Activated T-cell treated with anti-CD3 and anti-CD28 coated beads, Interleukin-2, amount 50 U/mL, for 72 hours (primary cell): ENCODE results near the gene RAPGEF5. TPM values are rescaled to one million over a fixed set of nuclear protein-coding genes. Genes with fewer than 3 reads are reported as not detected.

ENCODE experiments used
- ATAC-seq, 2 donors: fragments of 150-1000 bp; cut with Tn5 transposase; replicated peaks in 1 of 2; 2 replicates each; pipeline ENCODE4 v1.10.0; 2021; ENCODE audit warnings: moderate library complexity in 2 of 2, mild to moderate bottlenecking in 1 of 2
- DNase-seq, 2 donors: peaks; one replicate each; pipeline ENCODE4 v3.0.0; 2021 to 2022; ENCODE audit warnings: mixed read lengths in 1 of 2
- H3K27ac Mint-ChIP-seq: one replicate; pipeline ENCODE4 v1.8.0; 2022; ENCODE audit warnings: mild to moderate bottlenecking, moderate library complexity, mixed read lengths
- H3K27me3 Mint-ChIP-seq: one replicate; pipeline ENCODE4 v1.8.0; 2022; ENCODE audit warnings: low read depth, mixed read lengths
- H3K36me3 Mint-ChIP-seq, 2 donors: one replicate each; pipeline ENCODE4 v1.8.0; 2022; ENCODE audit warnings: mixed read lengths in 2 of 2, mild to moderate bottlenecking in 1 of 2; ENCODE audit not compliant: insufficient read depth in 2 of 2
- H3K4me1 Mint-ChIP-seq: one replicate; pipeline ENCODE4 v1.8.0; 2022; ENCODE audit warnings: low read depth, mixed read lengths
- H3K4me3 Mint-ChIP-seq, 2 donors: one replicate each; pipeline ENCODE4 v1.8.0; 2022; ENCODE audit warnings: mild to moderate bottlenecking in 2 of 2, mixed read lengths in 2 of 2, moderate library complexity in 2 of 2
- H3K9me3 Mint-ChIP-seq, 2 donors: one replicate each; pipeline ENCODE4 v1.8.0; 2022; ENCODE audit warnings: mixed read lengths in 2 of 2
- total RNA-seq, 2 donors: library from RNA; stranded (reverse); gene quantifications; one replicate each; pipeline ENCODE4 v1.2.3, GENCODE V29; 2022

The RAPGEF5 gene
- total RNA-seq, 2 donors from 2014 or later = 0.46 to 0.72 TPM

DNA sequence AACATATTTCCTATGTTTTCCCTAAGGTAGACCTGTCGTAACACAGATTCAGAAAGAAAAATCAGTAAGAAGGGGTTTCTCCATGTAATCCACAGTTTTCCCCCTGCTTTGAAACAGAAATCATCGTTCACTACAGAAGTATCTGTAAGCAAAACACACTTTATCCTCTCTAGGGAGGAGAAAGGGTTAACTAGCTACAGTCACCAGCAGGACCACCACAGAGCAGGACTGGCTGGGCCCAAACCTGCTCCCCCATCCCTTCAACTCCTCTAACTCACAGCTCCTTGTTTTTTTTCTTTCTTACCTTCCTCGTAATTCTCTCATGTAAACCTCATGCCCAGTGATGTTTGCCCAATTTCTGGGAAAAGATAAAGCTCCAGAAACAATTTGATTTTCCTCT, 167.7 kb downstream of the RAPGEF5 start:
- DNase-seq (no peak), ATAC-seq (no peak)
- no peaks in the 10 kb centered on the region for H3K4me1 Mint-ChIP-seq
- H3K27ac Mint-ChIP-seq = no peak overlapping the region
- peaks cover 5% of the 10 kb centered on the region for H3K27me3 Mint-ChIP-seq
- H3K4me3 Mint-ChIP-seq = no peak overlapping the region
- H3K36me3 Mint-ChIP-seq = no peaks in the 10 kb centered on the region
- H3K9me3 Mint-ChIP-seq = no peaks in the 10 kb centered on the region

- H3K9me3 Mint-ChIP-seq = no peaks in the 10 kb centered on the region
- H3K4me1 Mint-ChIP-seq = no peaks in the 10 kb centered on the region
Observed at GRCh38 chr7:22187691-22188348, 169.1 kb downstream of the RAPGEF5 start.

GRCh38 chr7:22185559-22185958, 171.4 kb downstream of the RAPGEF5 start:
- H3K27ac Mint-ChIP-seq = no peak overlapping the region
- no peak for DNase-seq
- peaks cover 5% of the 10 kb centered on the region for H3K4me1 Mint-ChIP-seq
- no peak overlapping the region for H3K4me3 Mint-ChIP-seq
- H3K9me3 Mint-ChIP-seq = no peaks in the 10 kb centered on the region
- H3K27me3 Mint-ChIP-seq = peaks cover 21% of the 10 kb centered on the region
- no peak for ATAC-seq
- no peaks in the 10 kb centered on the region for H3K36me3 Mint-ChIP-seq

More at GRCh38 chr7:22187691-22188348, 169.1 kb downstream of the RAPGEF5 start:
- no peak overlapping the region for H3K27ac Mint-ChIP-seq
- H3K4me3 Mint-ChIP-seq = no peak overlapping the region
- no peaks in the 10 kb centered on the region for H3K36me3 Mint-ChIP-seq
- ATAC-seq (no peak), DNase-seq (no peak)
- H3K27me3 Mint-ChIP-seq = peaks cover 5% of the 10 kb centered on the region

- H3K27me3 Mint-ChIP-seq = peaks cover 30% of the 10 kb centered on the region
- H3K27ac Mint-ChIP-seq = no peak overlapping the region
- H3K4me3 Mint-ChIP-seq = no peak overlapping the region
- peaks cover 5% of the 10 kb centered on the region for H3K4me1 Mint-ChIP-seq
- H3K36me3 Mint-ChIP-seq = no peaks in the 10 kb centered on the region
- ATAC-seq (no peak), DNase-seq (no peak)
- H3K9me3 Mint-ChIP-seq = no peaks in the 10 kb centered on the region
Observed at GRCh38 chr7:22184549-22185199, 172.3 kb downstream of the RAPGEF5 start.

- H3K4me3 Mint-ChIP-seq = no peak overlapping the region
- H3K36me3 Mint-ChIP-seq = no peaks in the 10 kb centered on the region
- peaks cover 34% of the 10 kb centered on the region for H3K27me3 Mint-ChIP-seq
- peaks cover 5% of the 10 kb centered on the region for H3K4me1 Mint-ChIP-seq
- no peak overlapping the region for H3K27ac Mint-ChIP-seq
- DNase-seq = no peak
- no peak for ATAC-seq
- no peaks in the 10 kb centered on the region for H3K9me3 Mint-ChIP-seq
Observed at GRCh38 chr7:22183522-22184280, 173.3 kb downstream of the RAPGEF5 start.

DNA sequence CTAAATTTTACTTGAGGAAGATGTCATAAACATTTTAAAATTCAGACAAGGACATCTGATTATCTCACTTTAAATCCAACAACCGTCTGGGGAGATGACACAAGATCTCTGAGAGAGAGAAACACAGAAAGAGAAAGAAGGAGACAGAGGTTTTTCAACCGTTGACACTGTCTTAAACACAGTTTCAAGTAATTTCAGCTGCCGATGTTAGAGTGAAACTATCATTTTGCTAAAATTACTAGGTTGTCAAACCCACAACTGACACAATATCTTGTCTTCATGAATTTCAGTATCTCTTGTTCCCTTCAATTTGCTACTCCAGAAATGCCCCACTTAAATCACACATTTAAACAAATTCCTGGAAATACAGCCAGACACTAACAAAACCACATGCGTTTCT, 174.8 kb downstream of the RAPGEF5 start:
- ATAC-seq = no peak
- Mint-ChIP-seq H3K36me3 (no peaks in the 10 kb centered on the region), H3K4me1 (peaks cover 5% of the 10 kb centered on the region), H3K9me3 (no peaks in the 10 kb centered on the region), H3K27me3 (peaks cover 34% of the 10 kb centered on the region), H3K4me3 (peak overlapping the region in 1 of 2 donors; percentile 24), H3K27ac (no peak overlapping the region)
- no peak for DNase-seq

DNA sequence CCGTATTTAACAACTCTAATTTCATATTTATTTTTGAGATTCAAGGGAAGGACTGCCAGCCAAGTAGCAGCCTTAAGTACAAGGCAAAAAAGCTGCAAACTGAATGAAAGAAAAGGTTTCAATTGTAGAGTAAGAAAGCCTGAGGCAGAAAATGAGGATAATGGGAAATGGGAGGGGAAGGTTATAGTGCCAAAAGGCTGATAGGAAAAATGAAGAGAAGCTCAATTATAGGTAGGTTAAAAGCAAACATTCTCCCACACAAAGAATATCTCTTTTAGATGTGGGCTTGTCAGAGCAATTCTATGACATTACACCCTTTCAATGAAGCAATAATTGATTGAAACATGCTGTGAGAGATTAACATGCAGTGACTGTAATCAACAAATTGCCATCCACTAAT, 175.3 kb downstream of the RAPGEF5 start:
- Mint-ChIP-seq H3K9me3 (no peaks in the 10 kb centered on the region), H3K4me1 (peaks cover 5% of the 10 kb centered on the region), H3K36me3 (no peaks in the 10 kb centered on the region), H3K4me3 (no peak overlapping the region), H3K27me3 (peaks cover 34% of the 10 kb centered on the region), H3K27ac (no peak overlapping the region)
- ATAC-seq = no peak
- no peak for DNase-seq

GRCh38 chr7:22179442-22179879, 177.5 kb downstream of the RAPGEF5 start:
- H3K4me3 Mint-ChIP-seq = no peak overlapping the region
- H3K27ac Mint-ChIP-seq = no peak overlapping the region
- peaks cover 9% of the 10 kb centered on the region for H3K4me1 Mint-ChIP-seq
- H3K36me3 Mint-ChIP-seq = no peaks in the 10 kb centered on the region
- ATAC-seq (no peak), DNase-seq (no peak)
- H3K27me3 Mint-ChIP-seq = peaks cover 31% of the 10 kb centered on the region
- H3K9me3 Mint-ChIP-seq = no peaks in the 10 kb centered on the region

DNA sequence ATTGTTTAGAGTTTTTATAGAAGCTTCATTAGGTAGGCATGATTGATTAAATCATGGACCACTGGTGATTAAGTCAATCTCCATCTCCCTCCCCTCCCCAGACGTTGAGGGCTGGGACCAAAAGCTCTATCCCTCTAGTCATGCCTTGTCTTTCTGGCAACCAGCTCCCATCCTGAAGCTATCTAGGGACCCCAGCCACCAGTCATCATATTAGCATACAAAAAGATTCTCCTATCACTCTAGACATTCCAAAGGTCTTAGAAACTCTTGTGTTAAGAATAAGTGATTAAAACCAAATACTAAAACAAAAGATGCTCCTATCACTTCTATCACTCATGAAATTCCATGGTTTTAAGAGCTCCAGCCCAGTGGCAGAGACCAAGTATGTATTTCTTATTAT, 178.2 kb downstream of the RAPGEF5 start:
- ATAC-seq = no peak
- peaks cover 13% of the 10 kb centered on the region for H3K4me1 Mint-ChIP-seq

GRCh38 chr7:22176791-22177412, 180.1 kb downstream of the RAPGEF5 start:
- Mint-ChIP-seq H3K4me1 (peaks cover 9% of the 10 kb centered on the region), H3K36me3 (no peaks in the 10 kb centered on the region), H3K4me3 (no peak overlapping the region), H3K27ac (no peak overlapping the region), H3K9me3 (no peaks in the 10 kb centered on the region), H3K27me3 (peaks cover 25% of the 10 kb centered on the region)
- ATAC-seq (no peak), DNase-seq (no peak)

More for the DNA sequence above, 178.2 kb downstream of the RAPGEF5 start:
- DNase-seq = no peak
- no peaks in the 10 kb centered on the region for H3K9me3 Mint-ChIP-seq
- no peaks in the 10 kb centered on the region for H3K36me3 Mint-ChIP-seq
- H3K4me3 Mint-ChIP-seq = no peak overlapping the region
- no peak overlapping the region for H3K27ac Mint-ChIP-seq
- H3K27me3 Mint-ChIP-seq = peaks cover 29% of the 10 kb centered on the region

GRCh38 chr7:22174574-22174953, 182.4 kb downstream of the RAPGEF5 start:
- H3K4me3 Mint-ChIP-seq = no peak overlapping the region
- H3K27ac Mint-ChIP-seq = no peak overlapping the region
- H3K27me3 Mint-ChIP-seq = peaks cover 3% of the 10 kb centered on the region
- DNase-seq (no peak), ATAC-seq (no peak)
- no peaks in the 10 kb centered on the region for H3K36me3 Mint-ChIP-seq
- H3K4me1 Mint-ChIP-seq = peaks cover 8% of the 10 kb centered on the region
- H3K9me3 Mint-ChIP-seq = no peaks in the 10 kb centered on the region

DNA sequence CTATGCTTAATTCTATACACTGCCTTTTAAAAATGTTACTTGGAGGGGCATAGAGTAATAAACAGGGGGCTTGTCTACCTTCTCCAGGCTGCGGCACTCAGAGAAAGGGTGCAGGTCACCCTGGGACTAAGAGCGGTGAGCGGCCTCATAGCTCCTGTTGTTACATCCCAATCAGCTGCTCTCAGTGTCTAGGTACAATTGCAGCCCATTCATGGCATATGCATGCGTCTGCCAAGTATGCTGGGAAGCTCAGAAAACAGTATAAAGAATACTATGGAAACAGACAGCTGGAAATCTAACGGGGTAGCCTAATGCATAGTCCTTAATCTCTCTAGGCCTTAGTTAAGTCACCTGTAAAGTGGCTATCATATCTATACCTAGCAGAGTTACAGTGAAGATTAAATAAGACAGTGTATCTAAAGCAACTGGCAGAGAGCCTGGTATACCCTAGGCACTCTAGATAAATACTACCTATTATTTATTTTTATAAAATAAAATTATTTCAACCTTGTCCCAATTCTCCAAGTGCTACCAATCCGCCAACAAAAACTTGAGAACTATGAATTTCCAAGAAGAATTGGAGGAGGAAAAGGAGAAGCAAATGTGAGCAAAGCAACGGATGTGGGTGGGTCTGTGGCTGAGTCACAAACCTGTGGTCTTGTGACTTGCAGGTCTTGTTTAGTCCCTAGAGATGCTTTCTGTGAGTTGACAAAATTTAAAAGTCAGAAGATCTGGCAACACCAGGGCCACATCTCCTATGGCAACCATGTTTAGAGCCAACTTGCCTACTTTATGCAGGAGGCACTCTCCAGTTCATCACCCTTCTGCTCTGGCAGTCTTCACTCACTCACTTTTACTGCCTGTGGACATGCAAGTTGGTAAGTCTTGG, 183.0 kb downstream of the RAPGEF5 start:
- H3K36me3 Mint-ChIP-seq = no peaks in the 10 kb centered on the region

More for the DNA sequence above, 183.0 kb downstream of the RAPGEF5 start:
- Mint-ChIP-seq H3K4me3 (no peak overlapping the region), H3K9me3 (no peaks in the 10 kb centered on the region), H3K27me3 (no peaks in the 10 kb centered on the region), H3K4me1 (peaks cover 8% of the 10 kb centered on the region), H3K27ac (no peak overlapping the region)
- ATAC-seq = peak; percentile 83 to 93
- DNase-seq = peak; percentile 32 to 33
